ENCODE measurements around the gene MICALL1.
"Not testable (repeated sequence)": the region's sequence is repeated elsewhere in the genome, so short reads cannot be mapped to it uniquely, and the experiment has no call there.

MICALL1 gene

DNA sequence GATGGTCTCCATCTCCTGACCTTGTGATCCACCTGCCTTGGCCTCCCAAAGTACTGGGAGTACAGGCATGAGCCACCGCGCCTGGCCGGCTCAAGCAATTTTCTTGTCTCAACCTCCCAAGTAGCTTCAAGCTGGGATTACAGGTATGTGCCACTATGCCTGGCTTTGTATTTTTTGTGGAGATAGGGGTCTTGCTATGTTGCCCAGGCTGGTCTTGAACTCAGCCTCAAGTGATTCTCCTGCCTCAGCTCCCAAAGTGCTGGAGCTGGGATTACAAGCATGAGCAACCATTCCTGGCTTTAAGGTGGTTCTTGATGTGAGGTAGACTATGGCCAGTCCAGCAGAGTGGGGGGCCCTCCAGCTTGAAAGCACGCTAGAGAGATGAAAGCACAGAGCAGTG is 55.0 kb downstream of the MICALL1 start:
- no peak for DNase-seq

DNA sequence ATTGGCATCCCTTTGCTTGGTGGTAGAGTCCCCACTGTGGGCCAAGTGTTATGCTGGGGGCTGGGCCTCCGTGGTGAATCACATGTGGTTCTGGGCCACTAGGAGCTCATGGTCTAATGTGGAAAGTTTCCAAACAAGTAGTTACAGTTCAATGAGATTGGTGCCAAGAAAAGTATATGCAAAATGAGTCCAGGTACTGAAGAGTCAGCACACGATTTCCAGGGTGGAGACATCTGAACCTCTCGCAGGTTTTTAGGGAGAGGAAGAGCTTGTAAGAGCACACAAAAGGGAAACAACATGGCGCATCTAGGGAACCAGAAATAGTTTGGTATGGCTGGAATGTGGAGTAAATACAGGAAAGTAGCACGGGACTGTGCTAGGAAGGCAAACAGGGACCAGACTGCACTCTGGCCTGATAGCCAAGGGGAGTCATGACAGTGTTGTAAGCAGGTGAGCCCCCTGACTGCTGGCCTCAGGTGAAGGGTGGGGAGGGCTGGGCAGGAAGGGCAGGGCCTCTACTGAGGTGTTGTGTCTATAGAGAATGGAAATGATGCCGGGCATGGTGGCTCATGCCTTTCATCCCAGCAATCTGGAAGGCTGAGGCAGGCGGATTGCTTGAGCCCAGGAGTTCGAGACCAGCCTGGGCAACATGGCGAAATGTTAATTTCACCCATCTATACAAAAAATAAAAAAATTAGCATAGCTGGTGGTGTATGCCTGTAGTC is 60.0 kb downstream of the MICALL1 start:
- DNase-seq = no peak

DNA sequence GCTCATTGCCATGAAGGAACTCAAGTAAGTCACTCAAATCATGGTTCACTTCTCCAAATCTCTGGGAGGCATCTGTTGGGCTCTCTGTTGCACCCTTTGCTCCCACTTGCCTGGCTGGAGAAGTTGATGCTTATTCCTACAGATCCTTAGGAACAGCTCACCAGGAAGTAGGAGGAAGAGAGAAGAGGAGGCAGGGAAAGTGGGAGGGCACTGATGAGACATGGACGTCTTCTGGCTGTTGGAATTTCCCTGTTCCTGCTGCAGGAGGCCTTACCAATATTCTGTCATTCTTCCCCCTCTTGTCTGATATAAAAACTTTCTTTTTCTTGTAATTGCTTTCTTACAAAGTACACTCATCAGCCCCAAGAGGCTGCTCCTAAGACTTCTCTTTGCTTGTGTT is 61.0 kb downstream of the MICALL1 start:
- no peak for DNase-seq

DNA sequence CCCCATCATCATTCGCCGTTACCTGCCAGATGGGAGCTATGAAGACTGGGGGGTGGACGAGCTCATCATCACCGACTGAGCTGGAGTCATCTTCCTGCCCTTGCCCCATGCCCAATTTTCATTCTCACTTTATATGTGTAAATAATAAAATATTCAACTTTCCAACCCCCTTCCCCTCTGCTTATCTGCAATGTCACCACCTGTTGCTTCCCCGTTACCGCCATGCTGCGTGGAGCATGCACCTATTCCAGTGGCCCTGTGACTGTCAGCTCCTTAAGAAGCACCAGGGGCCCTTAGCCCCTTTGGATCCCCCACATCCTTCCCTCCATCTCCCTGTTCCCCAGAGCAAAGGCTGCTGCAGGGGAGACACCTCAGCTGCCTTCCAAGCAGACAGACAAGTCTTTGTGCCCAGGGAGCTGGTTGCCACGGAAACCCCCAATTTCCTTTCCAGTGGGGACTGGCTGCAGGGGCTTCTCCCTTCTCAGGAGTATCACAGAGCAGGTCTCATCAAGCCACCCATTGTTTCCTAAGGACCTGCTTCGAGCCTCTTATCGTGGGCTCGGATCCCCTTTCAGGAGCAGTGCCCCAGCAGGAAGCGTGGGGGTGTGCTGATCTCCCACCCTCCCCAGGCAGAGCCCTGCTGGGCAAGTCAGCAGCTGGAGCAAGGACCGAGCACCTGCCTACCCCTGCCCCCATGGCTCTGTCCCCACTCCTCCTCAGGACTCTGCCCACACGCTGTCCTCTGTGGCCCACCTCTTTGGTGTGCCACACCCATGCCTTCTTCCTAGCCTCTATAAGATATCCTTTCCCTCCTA is 61.7 kb downstream of the MICALL1 start:
- DNase-seq = no peak

DNA sequence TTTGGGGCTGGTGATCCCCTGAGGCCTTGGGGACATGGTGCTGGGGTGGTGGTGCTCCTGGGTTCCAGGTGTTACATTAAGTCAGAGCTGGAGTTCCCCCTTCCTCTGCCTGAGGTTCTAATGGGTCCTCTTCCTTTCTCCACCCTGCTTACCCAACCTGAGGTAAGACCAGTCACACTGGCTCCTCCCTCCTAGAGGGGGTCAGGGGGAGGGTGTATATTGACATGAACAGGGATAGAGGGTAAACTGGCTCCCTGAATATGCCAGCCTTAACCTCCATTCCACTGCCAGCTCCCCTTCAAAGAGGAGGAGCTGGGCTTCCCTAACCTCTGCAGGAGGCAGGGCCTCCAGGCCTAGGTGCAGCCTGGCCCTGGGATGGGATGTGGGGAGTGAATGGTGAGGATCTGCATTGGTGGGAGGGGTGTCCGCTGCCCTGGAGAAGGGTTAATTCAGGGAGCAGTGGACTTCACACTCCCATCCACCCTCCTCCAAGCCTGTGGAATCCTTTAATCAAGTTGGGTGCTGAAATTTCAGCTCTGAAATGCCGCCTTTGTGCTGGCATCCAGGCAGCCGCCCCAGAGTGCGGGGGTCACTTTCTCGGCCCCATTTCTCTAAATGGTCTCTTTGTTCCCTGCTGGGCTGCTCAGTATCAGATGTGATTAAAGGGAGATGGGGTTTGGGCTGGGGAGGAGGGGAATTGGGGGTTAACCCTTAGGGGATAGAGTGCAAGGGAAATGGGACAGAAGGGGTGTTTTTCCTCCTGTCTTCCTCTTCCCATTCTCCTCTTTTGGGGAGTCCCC is 62.6 kb downstream of the MICALL1 start:
- DNase-seq = no peak

DNA sequence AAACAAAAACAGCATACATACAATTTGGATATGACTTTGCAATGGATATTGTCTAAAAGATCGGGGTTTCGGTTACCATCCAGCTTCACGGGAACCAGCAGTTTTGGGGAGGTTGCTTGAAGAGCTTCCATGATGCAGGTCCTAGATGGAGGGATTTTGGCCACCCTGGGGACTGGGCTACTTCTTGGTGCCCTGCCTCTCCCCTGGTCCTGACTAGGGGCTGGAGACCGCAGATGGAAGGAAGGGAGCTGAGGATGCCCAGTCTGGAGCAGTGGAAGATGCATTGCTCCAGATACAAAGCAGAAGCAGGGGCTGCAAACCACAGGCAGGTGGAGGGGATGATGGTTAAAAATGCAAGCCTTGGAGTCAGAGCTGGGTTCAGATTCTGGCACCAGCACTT is 64.8 kb downstream of the MICALL1 start:
- DNase-seq = no peak

DNA sequence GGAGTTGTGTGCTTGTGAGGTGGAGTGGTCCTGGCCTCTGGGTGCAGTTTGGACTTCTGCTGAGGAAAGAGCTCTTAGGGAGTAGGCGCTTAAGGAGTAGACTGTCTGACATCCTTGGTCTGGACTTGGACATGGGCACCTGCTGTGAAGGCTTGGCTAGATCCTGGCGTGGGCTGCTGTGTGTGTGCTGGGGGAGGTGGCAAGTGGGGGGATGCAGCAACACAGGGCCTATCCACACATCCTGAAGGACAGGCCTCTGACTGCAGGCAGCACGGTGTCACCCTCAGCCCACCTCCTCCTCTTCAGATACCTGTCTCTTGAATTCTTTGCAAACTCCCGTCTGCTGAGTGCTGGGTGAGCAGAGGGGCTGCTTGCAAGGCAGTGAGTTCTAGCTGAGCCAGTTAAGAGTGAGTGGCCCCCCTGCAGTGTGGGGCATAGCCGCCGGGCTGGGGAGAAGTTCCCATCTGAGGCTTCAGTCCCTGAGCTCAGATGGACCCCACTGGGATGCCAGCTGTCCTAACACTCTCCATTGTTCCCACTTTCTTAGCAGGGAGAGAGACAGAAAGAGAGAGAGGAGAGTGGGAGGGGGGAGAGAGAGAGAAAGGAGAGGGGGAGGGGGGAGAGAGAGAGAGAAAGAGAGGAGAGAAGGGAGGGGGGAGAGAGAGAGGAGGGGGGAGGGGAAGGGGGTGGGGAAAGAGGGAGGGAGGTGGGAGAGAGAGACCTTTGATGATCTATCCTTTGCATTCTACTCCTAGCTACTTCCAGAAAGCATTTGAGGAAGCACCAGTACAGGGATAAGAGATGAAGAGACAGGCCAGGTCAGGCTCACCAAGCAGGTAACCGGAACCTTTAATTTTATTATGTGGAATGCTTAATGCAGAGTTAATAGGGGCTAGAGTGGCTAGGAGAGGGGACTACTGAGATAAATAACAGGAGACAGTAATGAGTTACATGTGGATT is 65.7 kb downstream of the MICALL1 start:
- DNase-seq = no peak

DNA sequence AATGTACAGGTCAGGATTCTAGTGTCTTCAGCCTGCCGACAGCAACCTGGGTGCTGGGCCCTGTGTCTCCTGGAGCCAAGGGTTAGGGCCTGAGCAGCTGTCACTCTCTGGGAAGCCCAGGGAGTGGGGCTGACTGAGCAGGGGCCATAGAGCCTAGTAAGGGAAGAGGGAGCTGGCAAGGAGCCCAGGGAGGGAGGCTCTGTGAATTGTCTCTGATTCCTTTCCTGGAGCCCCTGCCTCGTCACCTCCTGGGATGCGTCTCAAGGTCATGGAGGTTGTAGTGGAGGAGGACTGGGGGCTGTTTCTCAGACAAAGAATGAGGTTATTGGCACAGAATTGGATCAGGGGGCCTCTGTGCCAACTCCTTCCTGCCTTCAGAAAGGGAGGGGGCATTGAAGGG is 66.4 kb downstream of the MICALL1 start:
- DNase-seq = no peak

DNA sequence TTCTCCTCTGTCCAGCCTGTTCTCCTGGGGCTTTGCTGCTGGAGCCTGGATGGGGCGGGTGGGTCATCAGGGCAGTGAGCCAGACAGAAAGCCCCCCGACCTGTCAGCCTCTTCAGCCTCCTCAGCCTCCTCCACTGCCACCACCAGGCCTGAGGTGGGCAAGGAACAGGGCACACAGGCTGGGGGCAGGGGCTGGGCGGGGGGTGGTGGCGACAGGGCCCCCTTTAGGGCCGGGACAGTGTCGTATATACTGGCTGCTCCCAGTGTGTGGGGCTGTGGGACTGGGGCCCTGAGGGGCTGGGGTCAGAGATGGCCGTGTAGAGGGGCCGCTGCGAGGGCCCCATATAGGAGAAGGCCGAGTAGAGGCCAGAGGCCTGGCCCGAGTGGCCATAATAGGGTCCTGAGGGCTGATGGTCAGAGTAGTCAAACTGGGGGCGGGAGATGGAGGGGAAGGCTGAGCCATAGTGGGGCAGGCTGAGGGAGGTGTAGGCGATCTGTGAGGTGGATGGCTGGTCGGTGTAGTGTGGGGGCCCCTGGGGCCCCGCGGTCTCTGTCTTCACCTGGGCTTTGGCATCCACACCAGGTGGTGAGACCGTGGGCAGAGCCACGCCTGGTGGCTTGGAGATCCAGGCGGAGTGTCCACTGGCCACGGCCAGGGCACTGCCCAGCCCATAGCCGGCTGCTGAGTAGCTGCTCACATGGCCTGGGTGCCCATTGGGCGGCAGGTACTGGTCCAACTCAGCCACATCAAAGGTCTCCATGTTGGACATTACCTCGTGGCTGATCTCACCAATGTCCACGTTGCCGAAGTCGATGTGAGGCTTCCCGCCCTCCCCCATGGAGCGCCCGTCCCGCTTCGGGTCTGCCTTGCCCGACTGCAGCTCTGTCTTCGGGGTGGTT is 67.4 kb downstream of the MICALL1 start:
- DNase-seq = no peak

DNA sequence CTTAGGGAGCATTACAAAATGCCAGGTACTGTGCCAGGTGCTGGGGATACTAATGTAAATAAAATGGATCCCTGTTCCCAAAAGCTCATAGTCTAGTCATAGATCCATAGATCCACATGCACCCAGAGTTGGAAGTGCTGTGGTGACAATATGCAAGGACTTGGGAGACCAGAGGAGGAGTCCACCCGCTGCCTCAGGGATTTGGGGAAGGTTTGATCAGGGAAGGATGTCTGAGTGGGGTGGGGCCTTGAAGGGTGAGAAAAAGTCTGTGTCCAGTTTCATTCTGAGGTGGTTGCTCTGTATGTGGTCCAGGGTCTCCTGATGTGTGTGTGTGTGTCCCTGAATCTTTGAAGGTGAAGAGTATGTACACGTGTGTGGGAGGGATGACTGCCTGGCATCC is 69.1 kb downstream of the MICALL1 start:
- no peak for DNase-seq

DNA sequence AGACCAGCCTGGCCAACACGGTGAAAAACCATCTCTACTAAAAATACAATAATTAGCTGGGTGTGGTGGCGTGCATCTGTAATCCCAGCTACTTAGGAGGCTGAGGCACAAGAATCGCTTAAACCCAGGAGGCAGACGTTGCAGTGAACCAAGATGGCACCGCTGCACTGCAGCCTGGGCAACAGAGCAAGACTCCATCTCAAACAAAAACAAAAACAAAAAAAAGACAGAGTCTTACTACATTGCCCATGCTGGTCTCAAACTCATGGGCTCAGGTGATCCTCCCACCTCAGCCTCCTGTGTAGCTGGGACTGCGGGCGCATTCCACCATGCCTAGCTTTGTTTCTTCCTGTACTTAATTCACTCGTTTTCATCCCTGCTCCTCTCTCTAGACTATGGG is 69.9 kb downstream of the MICALL1 start:
- DNase-seq = not testable (repeated sequence)

DNA sequence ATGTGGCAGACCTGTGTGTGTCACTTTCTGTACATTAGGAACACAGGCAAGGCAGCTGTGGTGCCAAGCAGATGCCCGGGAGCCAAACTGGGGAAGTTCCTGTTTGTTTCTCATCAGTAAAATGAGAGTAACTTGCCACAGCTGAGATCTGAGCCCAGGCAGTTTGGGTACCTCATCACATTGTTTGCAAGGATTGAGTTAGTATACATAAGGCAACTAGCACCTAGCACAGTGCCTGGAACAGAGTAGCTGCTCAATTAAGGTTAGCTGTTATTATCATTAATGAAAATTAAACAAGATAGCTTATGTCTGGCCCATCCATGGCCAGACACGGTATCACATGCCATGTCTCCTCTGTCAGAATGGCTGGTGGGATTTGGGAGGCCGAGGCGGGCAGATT is 70.5 kb downstream of the MICALL1 start:
- no peak for DNase-seq

DNA sequence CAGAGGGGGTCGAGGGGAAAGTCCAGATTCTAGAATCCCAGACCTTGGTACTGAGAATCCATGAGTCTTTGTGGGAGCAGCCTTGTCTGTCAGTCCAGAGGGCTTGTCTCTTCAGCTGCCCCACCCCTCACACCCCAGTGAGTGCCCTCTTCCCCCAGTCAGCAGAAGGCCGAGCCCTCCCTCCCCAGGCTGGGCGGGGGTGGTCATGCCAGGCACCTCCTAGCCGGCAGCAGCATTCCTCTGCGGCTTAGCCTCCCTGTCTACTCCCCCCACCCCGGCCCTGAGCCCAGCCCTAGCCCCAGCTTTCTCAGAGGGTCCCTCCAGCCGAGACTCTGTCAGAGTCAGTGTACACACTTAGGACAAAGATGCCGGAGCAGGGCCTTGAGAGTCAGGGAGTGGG is 73.7 kb downstream of the MICALL1 start:
- DNase-seq = no peak

DNA sequence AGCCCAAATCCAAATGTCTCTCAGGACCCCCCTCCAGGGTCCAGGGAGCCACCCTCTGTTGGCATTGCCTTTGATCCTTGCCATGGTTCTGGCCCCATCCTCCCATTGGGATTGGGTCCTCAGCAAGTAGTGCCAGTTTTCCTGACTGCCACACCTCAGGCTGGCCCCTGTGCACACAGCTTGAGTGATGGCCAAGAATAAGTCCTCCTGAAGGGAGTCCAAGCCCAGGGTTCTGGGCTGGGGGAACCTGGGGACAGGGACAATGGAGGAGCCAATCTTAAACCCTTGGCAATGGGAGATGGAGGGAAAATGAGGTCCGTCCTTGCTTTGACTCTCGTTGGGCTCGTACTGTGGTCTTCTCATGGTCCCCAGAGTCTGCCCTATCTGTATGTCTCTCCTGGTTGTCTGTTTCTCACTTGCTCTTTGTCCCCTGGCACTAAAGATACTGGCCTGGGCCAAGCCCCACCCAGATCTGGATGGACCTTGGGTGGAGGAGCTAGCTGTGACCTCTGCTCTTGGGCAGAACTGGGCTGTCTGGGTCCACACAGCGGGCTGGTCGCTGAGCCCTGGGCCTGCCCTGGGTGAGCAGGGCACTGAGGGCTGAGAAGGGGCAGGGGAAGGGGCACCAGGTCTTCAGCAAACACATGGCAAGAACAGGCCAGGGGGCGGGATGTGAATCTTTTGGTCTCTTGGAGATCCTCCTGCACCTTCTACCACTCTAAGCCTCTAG is 75.3 kb downstream of the MICALL1 start:
- DNase-seq = no peak

DNA sequence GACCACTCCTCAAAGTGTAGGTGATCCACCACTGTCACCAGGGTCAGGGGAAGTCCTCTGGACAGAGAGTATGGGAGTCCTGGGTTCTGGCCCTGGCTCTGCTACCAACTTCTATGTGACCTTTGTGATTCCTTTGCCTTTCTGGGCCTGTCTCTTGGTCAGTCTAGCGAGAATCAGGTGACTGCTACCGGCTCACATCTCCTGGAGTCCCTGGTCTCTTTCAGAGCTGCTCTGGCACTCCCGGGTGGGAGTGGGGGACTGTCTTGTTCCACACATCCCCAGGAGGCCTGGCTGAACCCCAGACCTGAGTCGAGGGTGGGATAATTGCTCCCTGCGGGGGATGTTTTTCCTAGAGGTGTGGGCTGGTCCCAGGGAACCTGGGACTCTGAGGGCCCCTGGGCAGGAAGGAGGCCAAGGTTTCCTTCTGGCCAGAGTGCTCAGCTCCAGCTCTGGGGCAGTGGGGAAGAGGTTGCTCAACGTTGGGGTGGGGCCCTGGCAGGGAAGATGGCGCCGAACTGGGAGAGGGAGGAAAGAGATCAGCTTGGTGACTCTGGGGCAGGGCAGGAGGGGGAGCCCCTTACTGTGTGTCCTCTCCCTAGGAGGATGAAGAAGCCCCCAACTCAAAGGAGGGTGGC is 76.2 kb downstream of the MICALL1 start:
- no peak for DNase-seq

DNA sequence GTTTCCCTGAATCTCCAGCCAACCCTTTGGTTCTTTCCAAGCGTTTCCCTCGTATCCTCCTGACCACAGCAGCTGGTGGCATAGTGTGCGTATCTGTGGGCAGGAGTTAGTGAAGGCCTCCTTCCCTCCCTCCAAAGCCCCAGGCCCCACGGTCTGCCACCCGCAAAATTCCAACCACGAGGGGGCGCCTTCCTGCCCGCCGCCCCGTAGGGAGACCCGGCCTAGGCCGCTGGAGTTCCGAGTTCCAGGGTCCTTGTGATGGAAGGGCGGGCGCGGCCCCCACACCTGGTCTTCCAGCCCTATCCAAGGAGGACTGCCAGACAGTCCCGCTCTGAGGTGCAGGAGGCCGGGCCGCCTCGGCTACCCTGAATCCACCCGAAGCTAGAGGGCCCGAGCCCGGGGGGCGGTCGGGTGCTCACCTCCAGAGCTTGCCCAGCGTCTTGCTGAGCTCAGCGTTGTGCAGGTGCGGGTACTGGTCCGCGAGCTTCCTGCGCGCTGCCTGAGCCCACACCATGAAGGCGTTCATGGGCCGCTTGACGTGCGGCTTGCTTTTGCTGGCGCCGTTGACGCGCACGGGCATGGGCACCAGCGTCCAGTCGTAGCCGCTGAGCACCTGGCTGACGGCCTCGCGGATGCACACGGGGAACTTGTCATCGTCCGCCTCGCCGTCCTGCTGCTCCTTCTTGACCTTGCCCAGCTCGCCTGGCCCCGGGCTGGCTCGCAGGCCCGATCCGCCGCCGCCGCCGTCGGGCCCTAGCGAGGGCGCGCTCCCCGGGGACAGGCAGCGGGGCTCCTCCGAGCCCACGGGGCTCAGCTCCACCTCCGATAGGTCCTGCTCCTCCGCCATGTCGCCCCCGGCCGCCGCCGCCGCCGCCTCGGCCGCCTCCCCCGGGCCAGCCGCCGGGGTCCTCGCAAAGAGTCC is 77.1 kb downstream of the MICALL1 start:
- DNase-seq = no peak

DNA sequence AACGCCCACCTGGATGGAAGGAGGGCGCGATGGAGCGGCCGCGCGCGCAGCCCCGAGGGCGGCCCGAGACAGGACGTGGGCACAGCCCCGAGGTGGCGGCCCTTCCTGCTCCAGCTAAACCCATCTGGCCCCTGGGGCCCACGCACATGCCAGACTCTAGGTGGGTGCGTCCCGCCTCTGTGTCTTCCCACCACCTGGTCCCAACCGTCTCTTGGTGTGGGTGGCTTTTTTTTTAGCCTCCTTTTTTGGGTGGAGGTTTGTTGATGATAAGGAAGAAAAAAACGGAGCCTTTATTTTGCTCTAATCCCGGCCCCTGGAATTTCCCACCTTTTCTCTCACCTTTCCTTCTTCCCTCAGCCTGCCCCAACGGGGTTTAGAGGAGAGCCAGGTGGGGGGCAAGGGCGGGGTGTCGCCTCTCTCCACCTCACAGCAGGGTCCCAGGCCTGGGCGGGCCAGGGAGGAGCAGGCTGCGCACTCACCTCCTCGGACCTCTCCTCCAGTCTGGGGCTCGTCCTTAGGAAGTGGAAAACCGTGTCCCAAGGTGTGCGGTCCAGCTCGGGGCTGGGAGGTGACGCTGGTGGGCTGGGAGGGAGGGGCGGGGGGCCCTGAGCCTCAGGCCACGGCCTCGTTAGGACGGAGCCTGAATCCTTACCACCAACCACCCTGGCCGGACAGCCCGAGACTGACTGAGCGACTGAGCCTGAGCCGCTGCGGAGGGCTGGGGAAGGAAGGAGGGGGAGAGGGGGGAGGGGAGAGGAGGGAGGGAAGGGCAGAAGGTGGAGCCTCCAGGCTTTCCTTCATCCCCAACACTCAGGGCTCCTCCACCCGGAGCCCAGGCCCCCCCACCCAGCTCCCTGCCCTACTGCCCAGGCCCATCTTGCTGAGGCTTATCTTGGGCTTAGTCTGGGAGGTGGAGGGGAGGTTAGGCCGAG is 78.0 kb downstream of the MICALL1 start, which contains the start of gene SOX10:
Gene SOX10 (minus strand): TSS at position 696 of the 932 bp plus-strand sequence. CDS start 771 bp downstream, outside the sequence.
- no peak for DNase-seq
